HG03103 (cell line): Measurements from ENCODE around the gene MFSD2B.

Source experiments
- ATAC-seq: cut with Tn5 transposase; IDR thresholded peaks from one replicate; pipeline ENCODE4 v1.9.1; 2021; ENCODE audit warnings: low read depth; ENCODE audit not compliant: unreplicated experiment

MFSD2B gene

GRCh38 chr2:24049485-24050021, 39.7 kb downstream of the MFSD2B start, which contains the start of gene FKBP1B:
Gene FKBP1B, plus strand, starts transcription at chr2:24049741. Its CDS starts 109 bp downstream, at chr2:24049850.
- ATAC-seq = no peak

GRCh38 chr2:24050041-24050979, 40.4 kb downstream of the MFSD2B start:
- ATAC-seq = no peak

GRCh38 chr2:24051833-24052232, 41.9 kb downstream of the MFSD2B start:
- no peak for ATAC-seq

GRCh38 chr2:24052951-24053350, 43.1 kb downstream of the MFSD2B start:
- no peak for ATAC-seq

GRCh38 chr2:24054366-24055010, 44.6 kb downstream of the MFSD2B start:
- ATAC-seq = no peak

GRCh38 chr2:24055750-24056149, 45.9 kb downstream of the MFSD2B start:
- ATAC-seq = no peak

- no peak for ATAC-seq
Measured at GRCh38 chr2:24058564-24059271, 48.8 kb downstream of the MFSD2B start.

DNA sequence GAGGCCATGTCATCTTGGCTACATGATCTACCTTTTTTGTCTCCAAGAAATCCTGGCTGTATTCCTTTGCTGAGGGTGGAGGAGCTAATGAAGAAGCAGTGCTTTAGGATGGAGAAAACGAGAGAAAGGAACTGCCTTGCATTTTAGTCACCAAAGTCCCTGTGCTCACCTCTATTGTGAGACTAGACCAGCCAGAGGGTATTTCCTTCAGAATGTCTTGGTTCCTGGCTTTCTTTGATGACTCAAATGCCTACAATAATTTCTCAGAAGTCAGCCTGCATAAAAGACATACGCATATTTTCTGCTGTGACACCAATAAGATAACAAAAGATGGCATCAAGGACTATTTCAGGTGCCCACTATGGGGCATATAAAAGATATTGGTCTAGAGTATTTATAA, 55.5 kb downstream of the MFSD2B start:
- ATAC-seq = no peak

- ATAC-seq = no peak
Measured at GRCh38 chr2:24072259-24072658, 62.4 kb downstream of the MFSD2B start.

- no peak for ATAC-seq
Measured at GRCh38 chr2:24073816-24074215, 63.9 kb downstream of the MFSD2B start.

DNA sequence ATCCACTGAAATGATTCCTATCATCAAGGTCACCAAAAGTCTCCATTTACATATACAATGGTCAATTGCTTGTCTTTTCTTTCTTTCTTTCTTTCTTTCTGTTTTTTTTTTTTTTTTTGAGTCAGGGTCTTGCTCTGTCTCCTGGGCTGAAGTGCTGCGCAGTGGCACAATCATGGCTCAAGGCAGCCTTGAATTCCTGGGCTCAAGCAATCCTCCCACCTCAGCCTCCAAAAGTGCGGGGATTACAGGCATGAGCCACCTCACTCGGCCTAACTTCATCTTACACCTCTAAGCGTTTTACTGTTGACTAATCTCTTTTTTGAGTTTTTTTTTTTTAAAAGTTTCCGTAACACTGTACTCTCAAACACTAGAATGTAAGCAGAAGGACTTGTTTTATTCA, 65.4 kb downstream of the MFSD2B start:
- ATAC-seq = no peak
